Gastroesophageal sphincter (tissue), 3 donors: ENCODE data around the gene CTDSP1.

ENCODE experiments used
- EP300 ChIP-seq: sonication (generic); formaldehyde crosslinking; IDR thresholded peaks from one replicate; pipeline ENCODE4 v1.6.1; 2017; ENCODE audit warnings: antibody characterized with exemption, mild to moderate bottlenecking
- POLR2AphosphoS5 ChIP-seq: sonication (generic); formaldehyde crosslinking; IDR thresholded peaks from one replicate; pipeline ENCODE4 v1.6.1; 2017; ENCODE audit warnings: antibody characterized with exemption
- TF ChIP-seq, protein P1 (sequence below), 4 experiments: fragments of 200-600 bp in 2 of 4; fragments of 450-650 bp in 2 of 4; sonication (generic) in 1 of 4; IDR thresholded peaks; one replicate each; pipeline ENCODE4 v1.5.1; 2017 to 2019; ENCODE audit warnings: antibody characterized with exemption in 4 of 4, mild to moderate bottlenecking in 2 of 4, moderate library complexity in 2 of 4

DNA sequence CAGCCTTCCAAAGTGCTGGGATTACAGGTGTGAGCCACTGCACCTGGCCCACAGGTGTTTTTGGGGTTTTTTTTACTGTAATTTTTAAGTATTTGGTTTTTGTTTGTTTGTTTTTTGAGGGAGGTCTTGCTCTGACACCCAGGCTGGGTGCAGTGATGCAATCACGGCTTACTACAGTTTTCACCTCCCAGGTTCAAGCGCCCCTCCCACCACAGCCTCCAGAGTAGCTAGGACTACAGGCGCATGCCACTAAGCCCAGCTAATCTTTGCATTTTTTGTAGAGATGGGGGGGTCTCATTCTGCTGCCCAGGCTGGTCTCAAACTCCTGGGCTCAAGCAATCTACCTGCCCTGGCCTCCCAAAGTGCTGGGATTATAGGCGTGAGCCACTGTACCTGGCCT is 24.9 kb upstream of the CTDSP1 start:
- TF ChIP-seq, protein P1, sequence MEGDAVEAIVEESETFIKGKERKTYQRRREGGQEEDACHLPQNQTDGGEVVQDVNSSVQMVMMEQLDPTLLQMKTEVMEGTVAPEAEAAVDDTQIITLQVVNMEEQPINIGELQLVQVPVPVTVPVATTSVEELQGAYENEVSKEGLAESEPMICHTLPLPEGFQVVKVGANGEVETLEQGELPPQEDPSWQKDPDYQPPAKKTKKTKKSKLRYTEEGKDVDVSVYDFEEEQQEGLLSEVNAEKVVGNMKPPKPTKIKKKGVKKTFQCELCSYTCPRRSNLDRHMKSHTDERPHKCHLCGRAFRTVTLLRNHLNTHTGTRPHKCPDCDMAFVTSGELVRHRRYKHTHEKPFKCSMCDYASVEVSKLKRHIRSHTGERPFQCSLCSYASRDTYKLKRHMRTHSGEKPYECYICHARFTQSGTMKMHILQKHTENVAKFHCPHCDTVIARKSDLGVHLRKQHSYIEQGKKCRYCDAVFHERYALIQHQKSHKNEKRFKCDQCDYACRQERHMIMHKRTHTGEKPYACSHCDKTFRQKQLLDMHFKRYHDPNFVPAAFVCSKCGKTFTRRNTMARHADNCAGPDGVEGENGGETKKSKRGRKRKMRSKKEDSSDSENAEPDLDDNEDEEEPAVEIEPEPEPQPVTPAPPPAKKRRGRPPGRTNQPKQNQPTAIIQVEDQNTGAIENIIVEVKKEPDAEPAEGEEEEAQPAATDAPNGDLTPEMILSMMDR (IDR thresholded peaks at IDR 0.05), result no peak
- TF ChIP-seq POLR2AphosphoS5 (no peak), EP300 (no peak)
